HG02943 (cell line): Measurements from ENCODE around the gene KIF21A.
"Not testable (repeated sequence)": the region's sequence is repeated elsewhere in the genome, so short reads cannot be mapped to it uniquely, and the experiment has no call there.

Experiments used
- ATAC-seq: cut with Tn5 transposase; IDR thresholded peaks from one replicate; pipeline ENCODE4 v1.9.1; 2021; ENCODE audit warnings: mild to moderate bottlenecking, low read depth, moderate library complexity; ENCODE audit not compliant: unreplicated experiment

The KIF21A gene, protein sequence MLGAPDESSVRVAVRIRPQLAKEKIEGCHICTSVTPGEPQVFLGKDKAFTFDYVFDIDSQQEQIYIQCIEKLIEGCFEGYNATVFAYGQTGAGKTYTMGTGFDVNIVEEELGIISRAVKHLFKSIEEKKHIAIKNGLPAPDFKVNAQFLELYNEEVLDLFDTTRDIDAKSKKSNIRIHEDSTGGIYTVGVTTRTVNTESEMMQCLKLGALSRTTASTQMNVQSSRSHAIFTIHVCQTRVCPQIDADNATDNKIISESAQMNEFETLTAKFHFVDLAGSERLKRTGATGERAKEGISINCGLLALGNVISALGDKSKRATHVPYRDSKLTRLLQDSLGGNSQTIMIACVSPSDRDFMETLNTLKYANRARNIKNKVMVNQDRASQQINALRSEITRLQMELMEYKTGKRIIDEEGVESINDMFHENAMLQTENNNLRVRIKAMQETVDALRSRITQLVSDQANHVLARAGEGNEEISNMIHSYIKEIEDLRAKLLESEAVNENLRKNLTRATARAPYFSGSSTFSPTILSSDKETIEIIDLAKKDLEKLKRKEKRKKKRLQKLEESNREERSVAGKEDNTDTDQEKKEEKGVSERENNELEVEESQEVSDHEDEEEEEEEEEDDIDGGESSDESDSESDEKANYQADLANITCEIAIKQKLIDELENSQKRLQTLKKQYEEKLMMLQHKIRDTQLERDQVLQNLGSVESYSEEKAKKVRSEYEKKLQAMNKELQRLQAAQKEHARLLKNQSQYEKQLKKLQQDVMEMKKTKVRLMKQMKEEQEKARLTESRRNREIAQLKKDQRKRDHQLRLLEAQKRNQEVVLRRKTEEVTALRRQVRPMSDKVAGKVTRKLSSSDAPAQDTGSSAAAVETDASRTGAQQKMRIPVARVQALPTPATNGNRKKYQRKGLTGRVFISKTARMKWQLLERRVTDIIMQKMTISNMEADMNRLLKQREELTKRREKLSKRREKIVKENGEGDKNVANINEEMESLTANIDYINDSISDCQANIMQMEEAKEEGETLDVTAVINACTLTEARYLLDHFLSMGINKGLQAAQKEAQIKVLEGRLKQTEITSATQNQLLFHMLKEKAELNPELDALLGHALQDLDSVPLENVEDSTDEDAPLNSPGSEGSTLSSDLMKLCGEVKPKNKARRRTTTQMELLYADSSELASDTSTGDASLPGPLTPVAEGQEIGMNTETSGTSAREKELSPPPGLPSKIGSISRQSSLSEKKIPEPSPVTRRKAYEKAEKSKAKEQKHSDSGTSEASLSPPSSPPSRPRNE (N-terminal part only)

DNA sequence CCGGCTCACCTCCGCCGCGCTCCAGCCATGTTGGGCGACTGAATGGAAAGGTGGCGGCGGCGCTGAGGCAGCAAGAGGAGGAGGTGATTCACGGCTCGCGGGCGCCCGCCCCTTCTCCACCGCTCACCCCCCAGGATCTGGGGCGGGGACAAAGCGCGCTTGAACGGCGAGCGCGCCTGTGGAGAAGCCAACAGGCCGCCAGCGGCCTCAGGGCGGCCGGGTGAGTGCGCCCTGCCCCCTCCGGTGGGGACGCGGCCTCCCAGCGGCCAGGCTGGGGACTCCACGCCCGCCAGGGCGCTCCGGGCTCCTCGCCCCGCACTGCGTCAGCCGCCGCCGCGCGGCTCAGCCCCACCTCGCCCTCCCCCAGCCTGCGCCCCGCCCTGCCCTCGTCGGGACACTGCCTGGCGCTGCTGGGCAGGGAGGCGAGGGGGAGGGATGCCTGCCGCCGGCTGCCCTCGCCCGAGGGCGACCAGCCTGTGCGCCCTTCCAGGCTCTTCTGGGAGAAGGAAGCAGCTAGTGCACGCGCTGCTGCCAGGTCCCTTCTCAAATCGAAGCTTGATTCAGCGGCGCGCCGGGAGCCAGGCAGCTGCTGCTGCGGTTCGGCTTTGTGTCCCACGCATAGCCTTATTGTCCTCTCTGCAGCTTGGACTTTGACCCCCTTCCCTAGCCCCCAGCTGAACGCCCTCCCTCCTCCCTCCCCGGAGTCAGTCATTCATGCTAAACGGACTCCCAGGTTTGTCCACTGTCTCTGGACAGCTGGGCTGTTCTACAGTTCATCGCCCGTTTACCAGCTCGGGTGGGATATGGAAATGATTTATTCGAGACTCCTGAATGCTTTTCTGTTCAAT lies at the start of gene KIF21A:
TSS of gene KIF21A (minus strand) at position 40 of the 848 bp plus-strand sequence. CDS start 150 bp downstream, outside the sequence.
- peak; percentile 86 for ATAC-seq

DNA sequence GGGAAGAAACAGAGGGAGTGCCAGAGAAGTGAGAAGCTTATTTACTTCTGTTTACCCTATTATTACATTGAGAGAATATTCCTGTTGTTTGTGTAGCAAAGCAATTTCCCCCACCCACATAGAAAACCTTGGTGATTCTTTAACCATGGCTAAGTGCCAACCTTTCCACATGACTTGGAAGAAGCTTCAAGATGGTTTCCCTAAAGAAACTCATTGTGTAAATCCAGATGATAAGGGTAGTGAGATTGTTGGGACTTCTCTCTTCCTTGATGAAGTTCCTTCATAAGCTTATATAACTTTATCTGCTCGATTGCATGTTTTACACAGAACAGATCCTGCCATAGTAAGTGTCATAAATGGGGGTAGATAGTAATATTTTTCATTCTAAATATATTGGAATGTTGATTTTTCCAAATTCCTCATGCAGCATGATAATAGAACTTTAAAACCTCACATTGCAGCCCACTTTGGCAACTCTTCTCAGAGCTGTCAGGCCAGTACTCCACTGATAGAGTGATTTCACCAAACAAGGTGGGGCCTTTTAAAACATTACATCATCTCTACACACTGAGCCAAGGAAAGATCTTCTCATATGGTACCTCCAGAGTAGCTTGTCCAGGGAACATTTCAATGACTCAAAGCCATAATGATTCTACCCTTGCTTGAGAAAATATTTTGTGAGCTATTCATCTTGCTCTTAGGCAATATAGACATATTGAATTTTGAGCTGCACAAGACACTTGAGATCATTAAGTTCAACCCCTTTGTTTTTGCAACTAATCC lies 47.8 kb upstream of the KIF21A start:
- no peak for ATAC-seq

DNA sequence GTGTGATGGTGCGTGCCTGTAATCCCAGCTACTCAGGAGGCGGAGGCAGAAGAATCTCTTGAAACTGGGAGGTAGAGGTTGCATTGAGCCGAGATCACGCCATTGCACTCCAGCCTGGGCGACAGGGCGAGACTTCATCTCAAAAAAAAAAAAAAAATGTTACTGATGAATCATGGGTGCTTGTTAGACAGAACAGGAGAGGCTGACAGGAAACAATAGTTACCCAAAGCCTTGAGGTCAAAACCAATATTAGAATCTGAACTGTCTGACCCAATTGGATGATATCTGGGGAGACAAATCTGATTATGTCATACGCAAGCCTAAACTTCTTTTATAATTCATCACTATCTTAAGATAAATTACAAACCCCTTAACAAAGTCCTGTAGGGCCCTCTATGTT lies 40.7 kb upstream of the KIF21A start:
- no peak for ATAC-seq

DNA sequence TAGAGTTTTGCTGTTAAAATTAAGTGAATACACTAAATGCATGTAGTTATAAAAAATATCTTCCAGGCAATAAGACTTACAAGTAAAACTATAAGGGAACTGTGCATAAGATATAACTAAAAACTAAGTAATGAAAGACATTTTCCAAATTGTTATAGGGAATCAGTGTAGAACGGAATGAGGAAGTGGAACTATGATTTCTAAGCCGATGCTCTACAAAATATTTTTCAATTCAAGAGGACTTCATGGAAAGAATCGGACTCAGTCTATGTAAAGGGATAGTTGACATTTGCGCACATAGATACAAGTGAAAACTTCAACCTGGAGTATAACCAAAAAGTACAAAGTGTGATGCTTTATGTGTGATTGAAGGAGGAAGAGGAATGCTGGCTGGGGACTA lies 40.1 kb upstream of the KIF21A start:
- no peak for ATAC-seq

DNA sequence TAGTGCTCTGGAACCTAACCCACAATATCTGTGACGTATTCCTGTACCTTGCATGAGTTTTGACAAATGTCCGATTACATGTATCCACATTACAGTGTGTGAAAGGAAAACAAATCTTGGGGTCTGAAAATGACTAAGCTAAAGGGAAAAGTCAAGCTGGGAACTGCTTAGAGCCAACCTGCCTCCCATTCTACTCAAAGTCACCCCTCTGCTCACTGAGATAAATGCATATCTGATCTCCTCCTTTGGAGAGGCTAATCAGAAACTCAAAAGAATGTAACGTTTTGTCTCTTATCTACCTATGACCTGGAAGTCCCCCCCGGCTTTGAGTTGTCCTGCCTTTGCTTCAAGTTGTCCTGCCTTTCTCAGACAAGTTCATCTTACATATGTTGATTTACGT lies 34.0 kb upstream of the KIF21A start:
- ATAC-seq = no peak

DNA sequence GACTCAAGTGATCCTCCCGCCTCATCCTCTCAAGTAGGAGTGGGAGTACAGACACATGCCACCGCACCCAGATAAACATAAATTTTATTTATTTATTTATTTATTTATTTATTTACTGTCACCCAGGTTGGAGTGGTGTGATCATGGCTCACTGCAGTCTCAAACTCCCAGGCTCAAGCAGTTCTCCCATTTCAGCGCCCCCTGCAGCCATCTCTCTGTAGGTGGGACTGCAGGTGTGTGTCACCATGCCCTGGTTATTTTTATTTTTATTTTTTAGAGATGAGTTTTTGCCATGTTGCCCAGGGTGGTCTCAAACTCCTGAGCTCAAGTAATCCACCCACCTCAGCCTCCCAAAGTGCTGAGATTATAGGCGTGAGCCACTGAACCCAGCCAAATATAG lies 33.2 kb upstream of the KIF21A start:
- ATAC-seq = no peak

DNA sequence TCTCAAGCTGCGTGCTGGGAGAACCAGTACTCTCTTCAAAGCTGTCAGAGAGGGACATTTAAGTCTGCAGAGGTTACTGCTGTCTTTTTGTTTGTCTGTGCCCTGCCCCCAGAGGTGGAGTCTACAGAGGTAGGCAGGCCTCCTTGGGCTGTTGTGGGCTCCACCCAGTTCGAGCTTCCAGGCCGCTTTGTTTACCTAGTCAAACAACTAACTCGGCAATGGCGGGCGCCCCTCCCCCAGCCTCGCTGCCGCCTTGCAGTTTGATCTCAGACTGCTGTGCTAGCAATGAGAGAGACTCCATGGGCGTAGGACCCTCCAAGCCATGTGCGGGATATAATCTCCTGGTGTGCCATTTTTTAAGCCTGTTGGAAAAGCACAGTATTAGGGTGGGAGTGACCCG lies 32.2 kb upstream of the KIF21A start:
- not testable (repeated sequence) for ATAC-seq

DNA sequence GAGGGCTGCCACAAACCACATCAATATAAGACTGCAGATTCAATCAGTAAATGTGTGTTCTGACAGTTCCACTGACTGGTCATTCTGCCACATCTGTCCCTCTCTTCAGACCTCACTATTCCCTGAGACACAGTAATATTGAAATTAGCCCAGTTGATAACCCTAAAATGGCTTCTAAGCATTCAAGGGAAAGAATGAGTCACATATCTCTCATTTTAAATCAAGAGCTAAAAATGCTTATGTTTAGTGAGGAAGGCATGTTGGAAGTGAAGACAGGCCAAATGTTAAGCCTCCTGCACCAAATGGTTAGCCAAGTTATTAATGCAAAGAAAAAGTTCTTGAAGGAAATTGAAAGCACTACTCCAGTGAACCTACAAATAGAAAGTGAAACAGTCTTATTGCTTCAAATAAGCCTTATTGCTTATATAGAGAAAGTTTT lies 24.5 kb upstream of the KIF21A start:
- peak; percentile 77 for ATAC-seq

DNA sequence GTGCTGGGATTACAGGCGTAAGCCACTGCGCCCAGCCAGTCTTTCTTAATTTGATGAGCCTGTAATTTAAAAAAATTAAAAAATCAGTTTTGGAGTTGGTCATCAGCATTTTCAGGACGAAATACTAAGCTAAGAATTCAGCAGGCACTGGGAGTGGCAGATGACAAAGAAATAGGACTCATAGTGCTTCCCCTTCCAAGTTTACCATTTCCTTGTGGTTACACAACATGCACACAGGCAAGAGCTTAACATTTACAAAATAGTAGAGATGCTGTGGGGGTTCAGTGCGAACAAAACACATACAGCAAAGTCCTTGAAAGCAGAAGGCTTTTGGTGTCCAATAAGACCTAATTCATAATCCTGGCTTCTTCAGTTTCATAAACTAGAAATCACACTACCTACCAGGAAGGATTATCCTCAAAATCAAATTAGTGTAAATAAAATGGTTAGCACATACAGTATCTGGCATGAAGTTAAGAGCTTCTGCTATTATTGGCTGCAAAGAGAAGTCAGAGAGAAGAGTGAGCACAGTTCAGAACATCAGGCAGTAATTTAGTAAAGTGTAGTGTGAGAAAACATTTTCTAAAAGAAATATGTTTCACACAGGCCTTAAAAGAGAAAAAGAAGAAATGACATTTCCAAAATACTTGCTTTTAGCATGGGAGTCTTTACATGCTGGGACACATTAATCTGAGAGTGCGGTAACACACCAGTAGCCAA lies 22.2 kb upstream of the KIF21A start:
- ATAC-seq = no peak

DNA sequence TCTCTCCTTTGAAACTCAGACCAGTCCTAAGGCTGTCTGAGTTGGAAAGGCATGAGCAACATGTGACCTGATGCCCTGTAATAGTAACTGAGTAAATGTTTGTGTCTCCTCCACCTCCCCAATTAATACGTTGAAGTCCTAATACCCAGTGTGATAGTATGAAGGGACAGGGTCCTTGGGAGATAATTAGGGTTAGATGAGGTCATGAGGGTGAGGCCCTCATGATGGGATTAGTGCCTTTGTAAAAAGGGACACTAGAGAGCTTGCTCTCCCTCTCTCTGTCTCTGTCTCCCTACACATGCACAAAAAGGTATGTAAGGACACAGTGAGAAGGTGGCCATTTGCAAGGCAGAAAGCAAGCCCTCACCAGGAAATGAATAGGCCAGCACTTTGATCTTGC lies 18.1 kb upstream of the KIF21A start:
- ATAC-seq = no peak

DNA sequence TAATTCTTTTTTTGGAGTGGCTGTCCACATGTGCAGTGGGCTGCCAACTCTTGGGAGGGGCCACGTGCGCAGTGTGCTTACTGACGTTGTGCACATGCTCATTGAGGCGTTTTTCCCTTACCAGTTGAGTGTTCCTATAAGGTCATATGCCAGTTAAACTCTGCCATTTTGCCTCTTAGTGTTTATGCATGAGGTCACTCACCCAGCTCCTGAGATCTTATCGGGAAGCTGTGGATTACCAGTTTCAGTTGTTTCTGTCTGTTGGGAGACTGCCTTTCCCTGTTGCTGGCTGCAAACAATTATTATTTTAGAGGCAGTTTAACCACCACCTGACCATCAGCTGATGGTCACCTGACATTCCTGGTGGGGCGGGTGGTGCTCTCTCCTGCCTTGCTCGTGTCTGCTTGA lies 16.1 kb upstream of the KIF21A start:
- ATAC-seq = no peak

DNA sequence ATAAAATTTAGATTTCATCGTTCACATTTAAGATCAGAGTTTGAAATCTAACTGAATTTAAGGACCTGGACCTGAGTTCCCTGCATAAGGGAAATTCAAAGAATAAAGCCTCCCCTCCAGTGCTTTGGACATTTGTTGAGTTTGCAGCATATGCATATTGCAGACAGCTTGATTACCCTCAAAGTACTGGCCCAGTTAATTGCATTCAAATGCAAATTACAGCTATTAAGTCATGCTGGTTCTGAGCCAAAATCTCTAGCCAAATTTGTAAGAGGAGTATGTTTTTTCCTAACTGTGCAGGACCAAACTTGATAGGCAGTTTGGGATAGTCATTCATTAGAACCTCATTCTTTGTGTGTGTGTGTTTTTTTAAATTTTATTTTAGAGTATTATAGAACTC lies 9.1 kb upstream of the KIF21A start:
- no peak for ATAC-seq

DNA sequence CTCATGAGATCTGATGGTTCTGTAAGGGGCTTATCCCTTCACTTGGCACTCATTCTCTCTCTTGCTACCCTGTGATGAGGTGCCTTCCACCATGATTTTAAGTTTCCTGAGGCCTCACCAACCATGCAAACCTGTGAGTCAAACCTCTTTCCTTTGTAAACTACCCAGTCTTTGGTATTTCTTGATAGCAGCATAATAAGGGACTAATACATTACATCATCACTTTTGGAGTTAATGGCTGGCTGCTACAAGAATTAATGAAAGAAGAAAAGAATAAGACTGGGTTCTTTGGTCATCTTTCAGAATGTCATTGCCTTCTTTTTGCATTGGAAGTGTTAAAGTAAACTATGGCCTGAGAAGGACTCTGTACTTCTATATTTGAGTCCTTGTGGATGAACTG lies 5.1 kb upstream of the KIF21A start:
- ATAC-seq = no peak

DNA sequence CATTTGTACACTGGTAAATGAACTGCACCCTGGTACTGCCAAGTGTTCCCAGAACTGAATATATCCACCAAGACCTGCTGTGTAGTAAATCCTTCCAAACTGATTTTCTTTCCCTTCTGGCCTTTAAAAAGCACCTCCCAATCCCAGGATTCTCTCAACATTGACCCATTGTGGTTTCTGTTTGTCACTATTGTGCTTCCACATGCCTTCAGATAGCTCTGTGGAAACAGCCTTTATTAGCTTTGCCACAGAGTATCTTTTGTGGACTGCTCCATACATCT lies 949 bp upstream of the KIF21A start:
- no peak for ATAC-seq

DNA sequence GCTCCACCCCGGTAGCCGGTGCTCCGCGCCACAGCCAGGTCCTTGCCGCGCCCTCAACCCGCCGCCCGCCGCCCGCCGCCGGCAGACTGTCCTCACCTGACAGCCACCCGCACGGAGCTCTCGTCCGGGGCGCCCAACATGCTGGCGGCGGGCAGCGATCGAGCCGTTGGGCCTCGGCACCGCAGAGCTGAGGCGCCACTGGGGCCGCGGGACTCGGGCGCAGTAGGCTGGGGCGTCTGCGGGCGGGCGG lies 164 bp downstream of the KIF21A start:
- peak; percentile 33 for ATAC-seq

DNA sequence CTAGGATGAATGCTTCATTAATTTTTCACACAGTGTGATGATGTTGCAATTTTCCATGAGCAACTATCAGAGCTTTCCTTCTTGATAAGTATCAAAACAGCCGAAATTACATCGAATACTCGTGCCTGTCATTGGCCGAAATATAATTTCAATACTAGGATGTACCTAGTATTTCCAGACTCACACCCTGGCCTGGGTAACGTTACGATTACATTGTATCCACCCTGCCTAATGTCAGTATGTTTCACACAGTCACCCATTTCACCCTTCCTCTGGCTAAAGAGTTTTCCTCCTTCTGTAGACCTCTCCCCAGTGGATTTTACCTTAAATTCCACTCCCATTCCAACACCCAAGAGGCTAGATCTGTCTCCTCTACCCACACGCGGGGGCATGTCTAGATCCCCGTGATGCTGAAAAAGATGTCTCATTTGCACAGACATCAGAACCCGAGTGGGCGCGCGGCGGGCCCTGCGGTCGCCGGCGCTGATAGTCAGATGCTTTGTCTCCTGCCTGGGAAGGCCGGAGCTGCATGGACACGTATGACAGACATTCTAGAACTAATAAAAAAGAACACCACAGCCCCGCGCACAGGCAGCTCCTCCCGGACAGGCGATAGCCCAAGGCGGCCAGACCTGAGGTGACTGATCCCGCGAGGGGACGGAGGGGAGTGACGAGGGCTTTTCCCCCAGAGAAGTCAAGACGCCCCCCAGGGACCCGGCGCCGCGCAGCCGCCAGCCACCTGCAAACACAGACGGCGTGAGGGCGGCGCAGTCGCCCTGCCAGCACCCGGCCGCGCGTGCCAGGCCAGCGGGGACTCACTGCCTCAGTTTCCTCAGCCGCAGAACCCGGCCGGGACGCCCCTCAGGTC lies 723 bp downstream of the KIF21A start:
- ATAC-seq = peak; percentile 43

DNA sequence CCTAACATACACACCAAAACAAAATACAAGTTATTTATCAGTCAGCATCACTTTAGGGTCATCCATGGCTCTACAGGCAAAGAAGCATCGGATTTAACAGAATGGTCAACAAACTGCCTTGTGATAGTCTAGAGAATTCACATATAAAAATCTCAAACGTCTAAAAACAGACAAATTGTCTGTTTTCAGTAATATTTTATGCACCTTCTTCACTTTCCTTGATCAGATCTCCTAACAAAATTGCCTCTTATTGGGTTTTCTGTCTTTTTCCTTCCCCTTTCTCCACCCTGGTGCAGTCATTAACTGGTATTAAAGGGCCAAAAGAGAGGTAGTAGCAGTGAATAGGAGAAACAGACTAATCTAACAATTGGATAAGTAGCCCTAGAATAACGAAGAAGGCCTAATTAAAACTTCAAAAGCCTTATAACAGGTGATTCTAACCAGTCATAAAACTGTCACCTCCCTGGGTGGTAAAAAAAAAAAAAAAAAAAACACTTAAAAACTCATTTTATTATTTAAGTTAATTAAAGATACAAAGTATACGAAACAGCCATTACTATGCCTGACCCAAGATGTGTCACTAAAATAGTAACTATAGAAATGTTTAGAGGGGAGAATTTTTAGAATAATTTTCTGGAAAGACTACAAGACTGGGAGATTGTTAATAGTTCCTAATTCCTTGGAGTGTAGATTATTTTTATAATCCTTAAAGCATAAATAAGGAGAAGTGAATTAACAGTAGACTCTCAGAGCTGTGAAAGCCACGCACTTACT lies 1.5 kb downstream of the KIF21A start:
- ATAC-seq = no peak
